ENCODE data around the gene APOA1. TPM values are rescaled to one million over a fixed set of nuclear protein-coding genes. Genes with fewer than 3 reads are reported as not detected.

APOA1 gene
- total RNA-seq (2014; rRNA removed; shearing (Covaris generic)), result not detected in 2 replicates

DNA sequence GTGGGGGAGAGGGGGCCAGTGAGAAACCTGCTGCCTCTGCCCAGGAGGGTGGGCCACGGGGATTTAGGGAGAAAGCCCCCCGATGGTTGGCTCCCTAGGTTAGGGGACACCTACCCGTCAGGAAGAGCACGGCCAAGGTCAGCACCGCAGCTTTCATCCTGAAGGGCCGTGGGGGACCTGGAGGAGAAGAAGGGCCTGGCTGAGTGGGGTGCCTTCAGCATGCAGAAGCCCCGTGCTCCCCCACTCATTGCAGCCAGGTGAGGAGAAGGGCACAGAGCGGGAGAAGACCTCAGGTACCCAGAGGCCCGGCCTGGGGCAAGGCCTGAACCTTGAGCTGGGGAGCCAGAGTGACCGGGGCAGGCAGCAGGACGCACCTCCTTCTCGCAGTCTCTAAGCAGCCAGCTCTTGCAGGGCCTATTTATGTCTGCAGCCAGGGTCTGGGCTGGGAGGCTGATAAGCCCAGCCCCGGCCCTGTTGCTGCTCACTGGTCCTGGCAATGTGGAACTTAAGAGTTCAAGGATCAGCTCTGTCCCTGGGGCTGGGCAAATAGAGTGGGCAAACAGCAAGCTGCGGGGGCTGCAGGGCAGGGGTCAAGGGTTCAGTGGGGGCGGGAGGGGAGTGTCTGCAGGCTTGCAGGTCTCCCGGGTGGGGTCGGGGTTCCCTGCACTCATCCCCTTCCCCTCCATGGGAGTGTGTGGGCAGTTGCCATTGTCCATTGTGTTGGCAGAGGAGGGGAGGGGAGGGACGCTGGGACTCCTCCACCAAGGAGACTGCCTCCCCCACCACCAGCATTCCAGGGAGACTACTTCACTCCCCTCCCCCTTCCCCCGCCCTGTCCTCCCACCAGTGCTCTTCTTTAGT, at the start of gene APOA1:
Gene APOA1 (minus strand): TSS at position 392 of the 861 bp plus-strand sequence. CDS start 235 bp downstream, at position 157.

DNA sequence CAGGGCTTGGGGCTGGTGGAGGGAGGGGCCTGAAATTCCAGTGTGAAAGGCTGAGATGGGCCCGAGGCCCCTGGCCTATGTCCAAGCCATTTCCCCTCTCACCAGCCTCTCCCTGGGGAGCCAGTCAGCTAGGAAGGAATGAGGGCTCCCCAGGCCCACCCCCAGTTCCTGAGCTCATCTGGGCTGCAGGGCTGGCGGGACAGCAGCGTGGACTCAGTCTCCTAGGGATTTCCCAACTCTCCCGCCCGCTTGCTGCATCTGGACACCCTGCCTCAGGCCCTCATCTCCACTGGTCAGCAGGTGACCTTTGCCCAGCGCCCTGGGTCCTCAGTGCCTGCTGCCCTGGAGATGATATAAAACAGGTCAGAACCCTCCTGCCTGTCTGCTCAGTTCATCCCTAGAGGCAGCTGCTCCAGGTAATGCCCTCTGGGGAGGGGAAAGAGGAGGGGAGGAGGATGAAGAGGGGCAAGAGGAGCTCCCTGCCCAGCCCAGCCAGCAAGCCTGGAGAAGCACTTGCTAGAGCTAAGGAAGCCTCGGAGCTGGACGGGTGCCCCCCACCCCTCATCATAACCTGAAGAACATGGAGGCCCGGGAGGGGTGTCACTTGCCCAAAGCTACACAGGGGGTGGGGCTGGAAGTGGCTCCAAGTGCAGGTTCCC, 7.8 kb downstream of the APOA1 start, which contains the start of gene APOC3:
Gene APOC3 (plus strand): TSS at position 383 of the 659 bp plus-strand sequence. CDS start 676 bp downstream, outside the sequence.

DNA sequence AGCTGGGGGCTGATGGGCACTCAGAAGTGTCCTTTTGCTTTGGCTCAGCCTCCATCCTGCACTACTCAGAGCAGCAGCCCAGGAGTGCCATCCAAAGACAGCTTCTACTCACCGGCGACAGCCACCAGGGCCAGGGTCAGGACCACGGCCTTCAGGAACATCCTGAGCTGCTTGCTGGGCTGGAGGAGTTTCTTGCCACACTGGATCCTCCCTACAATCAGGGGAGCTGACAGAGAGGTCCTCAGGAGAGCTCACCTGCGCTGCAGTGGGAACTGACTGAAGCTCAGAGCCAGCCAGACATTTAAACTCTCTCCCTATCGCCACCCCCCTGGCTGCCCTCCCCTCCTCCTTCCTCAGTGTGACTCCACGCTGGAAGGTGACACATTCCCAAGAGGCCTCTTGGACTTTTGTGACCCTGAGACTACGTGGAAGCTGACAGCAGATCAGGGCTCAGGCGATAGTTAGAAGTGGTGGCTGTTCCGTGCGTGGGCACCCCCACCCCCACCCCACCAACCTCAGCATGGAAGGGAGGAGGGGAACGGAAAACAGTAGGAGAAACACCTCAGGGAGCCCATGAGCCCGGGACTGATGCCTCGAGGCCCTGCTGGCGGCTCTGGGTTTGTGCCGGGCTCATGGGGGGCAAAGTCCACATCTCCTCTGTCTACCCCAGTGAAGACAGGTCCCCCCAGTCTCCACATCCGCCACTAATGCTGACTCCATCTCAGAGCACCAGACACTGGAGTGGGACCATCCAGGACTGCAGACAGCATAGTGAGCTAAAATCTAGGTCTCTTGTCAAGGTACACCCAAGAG, 14.2 kb downstream of the APOA1 start, which contains the start of gene APOA4:
Gene APOA4 (minus strand): TSS at position 274 of the 813 bp plus-strand sequence. CDS start 113 bp downstream, at position 161.

DNA sequence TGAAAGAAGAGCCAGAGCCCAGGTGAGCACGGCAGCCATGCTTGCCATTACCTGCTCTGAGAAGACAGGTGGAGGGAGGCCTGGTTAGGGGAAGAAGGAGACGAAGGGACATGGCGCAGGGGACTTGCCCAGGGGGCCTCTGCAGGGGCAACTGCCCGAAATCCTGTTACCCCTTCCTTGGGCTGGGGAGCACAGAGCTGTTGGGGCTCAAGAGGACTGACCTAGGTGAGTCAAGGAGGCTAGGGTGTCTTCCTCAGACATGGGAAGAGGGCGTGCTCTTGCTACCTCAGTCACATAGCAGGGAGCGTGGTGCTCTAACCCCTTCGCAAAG, 45.6 kb downstream of the APOA1 start, which contains the start of gene APOA5:
Gene APOA5 (minus strand): TSS at position 67 of the 331 bp plus-strand sequence. CDS start 19 bp downstream, at position 48.

DNA sequence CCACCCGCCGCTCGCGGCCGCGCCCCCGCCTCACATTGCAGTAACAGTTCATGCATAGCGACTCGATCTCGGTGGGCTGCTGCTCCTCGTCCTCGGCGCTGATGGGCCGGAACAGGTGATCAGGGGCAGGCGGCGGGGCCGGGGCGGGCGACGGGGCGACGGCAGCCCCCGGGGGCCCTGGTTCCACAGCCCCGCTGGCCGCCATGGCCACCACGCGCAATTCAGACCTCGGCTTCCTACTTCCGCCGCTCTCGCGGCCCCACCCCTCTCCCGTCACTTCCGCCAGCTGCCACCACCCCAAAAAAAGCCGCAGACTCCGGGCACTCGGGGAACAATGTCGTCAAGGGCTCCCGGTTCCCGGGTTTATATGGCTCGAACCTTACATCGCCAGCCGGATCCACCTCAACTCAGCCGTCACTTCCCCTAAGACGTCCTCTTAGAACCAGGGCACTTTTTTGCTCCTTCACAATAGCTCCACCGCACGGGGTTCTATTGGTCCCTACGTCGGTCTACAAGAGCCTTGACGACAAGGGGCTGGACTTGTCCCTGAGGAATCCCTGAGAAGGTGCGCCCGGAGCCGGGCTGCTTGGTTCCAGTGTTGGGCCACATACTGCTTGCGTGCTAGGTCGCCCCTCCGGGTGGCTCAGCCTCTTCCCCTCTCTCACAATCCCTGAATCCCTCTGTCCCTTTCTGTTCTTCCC, 49.5 kb downstream of the APOA1 start, which contains the start of gene ZPR1:
Gene ZPR1 (minus strand): TSS at position 238 of the 701 bp plus-strand sequence. CDS start 33 bp downstream, at position 205.

Other genes with a start within 250 kb of the APOA1 start
- 25.4 and 30.2 TPM in 2 replicates for gene BUD13, start 64.6 kb downstream of the APOA1 start, total RNA-seq (2014; rRNA removed; shearing (Covaris generic))
- gene ZPR1, start 49.6 kb downstream of the APOA1 start, total RNA-seq (2014; rRNA removed; shearing (Covaris generic)), result 121 and 130 TPM in 2 replicates
- gene APOA5, start 45.7 kb downstream of the APOA1 start, total RNA-seq (2014; rRNA removed; shearing (Covaris generic)), result not detected in 2 replicates
- not detected in 2 replicates for gene APOA4, start 14.3 kb downstream of the APOA1 start, total RNA-seq (2014; rRNA removed; shearing (Covaris generic))
- not detected in 2 replicates for gene APOC3, start 7.7 kb downstream of the APOA1 start, total RNA-seq (2014; rRNA removed; shearing (Covaris generic))